Ishikawa (cell line): ENCODE results near the gene COX5A.

Experiments
- CEBPB ChIP-seq: IDR thresholded peaks from 2 replicates; pipeline ENCODE4 v1.6.1; 2012
- CREB1 ChIP-seq: IDR thresholded peaks from 2 replicates; pipeline ENCODE4 v1.6.1; 2012; ENCODE audit warnings: low read depth
- EGR1 ChIP-seq: IDR thresholded peaks from 2 replicates; pipeline ENCODE4 v1.6.1; 2012
- EP300 ChIP-seq: IDR thresholded peaks from 2 replicates; pipeline ENCODE4 v1.6.1; 2012; ENCODE audit warnings: borderline replicate concordance
- FOXM1 ChIP-seq: IDR thresholded peaks from 2 replicates; pipeline ENCODE4 v1.6.1; 2012; ENCODE audit warnings: low read depth, borderline replicate concordance
- NFIC ChIP-seq: IDR thresholded peaks from 2 replicates; pipeline ENCODE4 v1.6.1; 2012
- RAD21 ChIP-seq: IDR thresholded peaks from 2 replicates; pipeline ENCODE4 v1.6.1; 2012; ENCODE audit warnings: low read depth
- REST ChIP-seq: IDR thresholded peaks from 2 replicates; pipeline ENCODE4 v1.6.1; 2012; ENCODE audit warnings: low read depth, mild to moderate bottlenecking
- TAF1 ChIP-seq: IDR thresholded peaks from 2 replicates; pipeline ENCODE4 v1.6.1; 2012; ENCODE audit warnings: low read depth, mild to moderate bottlenecking
- TCF12 ChIP-seq: IDR thresholded peaks from 2 replicates; pipeline ENCODE4 v1.6.1; 2012; ENCODE audit warnings: low read depth
- TEAD4 ChIP-seq: IDR thresholded peaks from 2 replicates; pipeline ENCODE4 v1.6.1; 2012
- USF1 ChIP-seq: IDR thresholded peaks from 2 replicates; pipeline ENCODE4 v1.6.1; 2012
- YY1 ChIP-seq: IDR thresholded peaks from 2 replicates; pipeline ENCODE4 v1.6.1; 2012; ENCODE audit warnings: low read depth
- ZBTB7A ChIP-seq: IDR thresholded peaks from 2 replicates; pipeline ENCODE4 v1.6.1; 2012; ENCODE audit warnings: low read depth
- TF ChIP-seq, protein P1 (sequence below): IDR thresholded peaks from 2 replicates; pipeline ENCODE4 v1.6.1; 2012

The COX5A gene

GRCh38 chr15:74955017-74955416 is 17.1 kb upstream of the COX5A start:
- no peak for TF ChIP-seq TAF1
- no peak for TF ChIP-seq USF1
- TF ChIP-seq TCF12 = no peak
- no peak for TF ChIP-seq TEAD4
- no peak for TF ChIP-seq CREB1
- TF ChIP-seq ZBTB7A = no peak
- TF ChIP-seq, protein P1, sequence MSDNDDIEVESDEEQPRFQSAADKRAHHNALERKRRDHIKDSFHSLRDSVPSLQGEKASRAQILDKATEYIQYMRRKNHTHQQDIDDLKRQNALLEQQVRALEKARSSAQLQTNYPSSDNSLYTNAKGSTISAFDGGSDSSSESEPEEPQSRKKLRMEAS = no peak
- no peak for TF ChIP-seq REST

DNA sequence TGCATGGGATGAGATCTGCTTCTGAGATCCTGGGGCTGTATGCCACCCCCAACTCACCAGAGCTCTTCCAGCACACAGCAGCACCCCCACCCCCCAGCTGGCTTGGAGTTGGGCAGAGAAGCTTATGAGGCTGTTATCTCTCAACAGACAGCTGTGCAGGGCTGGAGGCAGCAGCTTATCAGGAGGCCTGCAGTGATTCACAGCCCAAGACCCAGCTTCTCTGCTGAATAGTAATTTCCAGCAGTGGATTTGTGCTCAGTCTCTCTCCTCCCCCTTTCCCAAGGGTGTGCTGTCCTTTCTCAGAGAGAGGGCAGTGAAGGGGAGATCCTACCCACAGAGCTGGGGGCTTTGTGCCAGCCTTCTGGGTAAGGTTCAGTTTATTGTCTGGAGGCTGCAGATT is 16.6 kb upstream of the COX5A start:
- TF ChIP-seq TCF12 = no peak

GRCh38 chr15:74951006-74951405 is 13.1 kb upstream of the COX5A start:
- TF ChIP-seq EP300 = no peak
- TF ChIP-seq, protein P1 = no peak
- TF ChIP-seq USF1 = no peak
- TF ChIP-seq TCF12 = no peak
- no peak for TF ChIP-seq CREB1
- TF ChIP-seq TAF1 = no peak
- TF ChIP-seq ZBTB7A = no peak
- no peak for TF ChIP-seq CEBPB

- no peak for TF ChIP-seq ZBTB7A
- no peak for TF ChIP-seq TAF1
- peak; percentile 92 for TF ChIP-seq CEBPB
- TF ChIP-seq, protein P1 = no peak
- peak; percentile 98 for TF ChIP-seq RAD21
- TF ChIP-seq TEAD4 = no peak
- no peak for TF ChIP-seq EP300
Observed at GRCh38 chr15:74950078-74950908, 12.4 kb upstream of the COX5A start.

DNA sequence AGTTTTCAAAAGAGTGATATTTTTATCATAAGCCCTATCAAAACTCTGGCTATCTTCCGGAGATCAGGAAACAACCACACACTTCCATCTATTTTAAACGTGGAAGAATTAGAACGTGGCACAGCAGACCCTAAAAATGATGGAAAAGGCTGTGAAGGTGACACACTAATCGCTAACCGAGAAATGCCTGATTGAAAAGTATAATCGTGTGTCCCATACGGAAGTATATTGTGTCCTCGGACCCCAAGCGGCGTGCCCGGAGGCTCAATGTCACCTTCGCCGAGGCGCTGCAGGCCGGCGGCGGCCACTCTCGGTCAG is 642 bp downstream of the COX5A start:
- TF ChIP-seq, protein P1 = peak; percentile 64
- TF ChIP-seq USF1 = no peak
- TF ChIP-seq REST = no peak
- TF ChIP-seq CEBPB = no peak

DNA sequence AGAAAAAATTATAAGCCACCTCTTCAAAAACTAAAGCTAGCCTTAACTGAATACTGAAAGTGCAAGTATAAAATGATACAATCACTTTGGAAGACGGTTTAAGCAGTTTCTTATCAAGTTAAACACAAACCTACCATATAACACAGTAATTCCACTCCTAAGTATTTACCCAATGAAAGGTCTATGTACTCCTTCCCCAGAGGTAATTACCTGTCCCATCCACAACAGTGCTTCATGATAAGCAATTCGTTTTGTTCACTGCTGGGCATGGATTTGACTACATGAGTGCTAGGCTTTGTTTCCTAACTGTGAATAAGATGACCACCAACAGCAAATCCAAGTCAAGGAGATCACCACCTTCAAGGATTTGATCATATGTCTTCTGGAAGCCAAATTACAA is 4.3 kb downstream of the COX5A start:
- TF ChIP-seq EP300 (no peak), CEBPB (no peak), FOXM1 (no peak), TAF1 (no peak), YY1 (no peak), TCF12 (no peak), EGR1 (no peak), ZBTB7A (no peak), CREB1 (no peak), NFIC (no peak), USF1 (no peak), RAD21 (no peak), REST (no peak), TEAD4 (no peak)
- TF ChIP-seq, protein P1 = no peak
